Neural crest cell (in vitro differentiated cells): ENCODE measurements around the gene FNDC8. TPM values are rescaled to one million over a fixed set of nuclear protein-coding genes. Genes with fewer than 3 reads are reported as not detected.

ENCODE experiments used
- DNase-seq: peaks from one replicate; pipeline ENCODE4 v3.0.0; 2021; ENCODE audit warnings: low read depth, mixed read lengths, low spot score
- H3K27ac Mint-ChIP-seq: one replicate; pipeline ENCODE4 v1.8.0; 2021; ENCODE audit warnings: mild to moderate bottlenecking, mixed read lengths; ENCODE audit not compliant: unreplicated experiment
- H3K27me3 Mint-ChIP-seq: 2 replicates; pipeline ENCODE4 v1.8.0; 2021; ENCODE audit warnings: low read depth, mild to moderate bottlenecking, mixed read lengths
- H3K36me3 Mint-ChIP-seq: 2 replicates; pipeline ENCODE4 v1.8.0; 2021; ENCODE audit warnings: low read depth, mild to moderate bottlenecking, mixed read lengths
- H3K4me1 Mint-ChIP-seq: 2 replicates; pipeline ENCODE4 v1.8.0; 2021; ENCODE audit warnings: mixed read lengths
- H3K4me3 Mint-ChIP-seq: one replicate; pipeline ENCODE4 v1.8.0; 2021; ENCODE audit warnings: mild to moderate bottlenecking, mixed read lengths
- H3K9me3 Mint-ChIP-seq: 2 replicates; pipeline ENCODE4 v1.8.0; 2021; ENCODE audit warnings: mixed read lengths
- total RNA-seq: library from RNA; stranded (reverse); gene quantifications from 2 replicates; pipeline ENCODE4 v1.2.1, GENCODE V29; 2021
- TF ChIP-seq, protein P1 (sequence below): fragments of 200-600 bp; sonication (generic); conservative IDR thresholded peaks from 2 replicates; pipeline ENCODE4 v1.5.0; 2021; ENCODE audit warnings: antibody characterized with exemption, mild to moderate bottlenecking

The FNDC8 gene
- total RNA-seq, 1 donor from 2014 or later: not detected

DNA sequence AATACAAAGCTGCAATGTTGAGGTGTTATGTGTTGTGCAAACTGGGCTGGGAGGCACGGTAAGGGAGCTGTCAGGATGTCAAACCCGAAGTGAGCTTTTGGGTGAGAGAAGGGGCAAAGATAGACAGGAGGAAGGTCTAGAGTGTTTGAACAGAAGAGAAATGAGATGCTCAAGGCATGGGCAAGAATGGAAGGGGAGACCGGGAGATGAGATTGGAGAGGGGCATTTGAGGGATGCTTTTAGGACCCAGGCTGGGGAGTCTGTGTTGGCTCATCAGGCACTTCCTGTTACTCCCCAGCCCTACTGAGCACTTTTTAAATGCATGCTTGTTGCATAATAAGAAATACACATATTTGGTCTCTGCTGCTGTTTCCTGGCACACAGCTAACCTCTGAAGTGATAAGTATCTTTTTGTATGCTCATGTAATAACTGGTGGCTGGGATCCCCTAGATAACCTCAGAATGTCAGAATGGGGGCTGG is 39.9 kb downstream of the FNDC8 start:
- H3K27ac Mint-ChIP-seq: no peak overlapping the region
- no peaks in the 10 kb centered on the region for H3K4me1 Mint-ChIP-seq
- no peak for DNase-seq
- peaks cover 40% of the 10 kb centered on the region for H3K27me3 Mint-ChIP-seq
- no peaks in the 10 kb centered on the region for H3K36me3 Mint-ChIP-seq
- no peak overlapping the region for H3K4me3 Mint-ChIP-seq
- TF ChIP-seq, protein P1, sequence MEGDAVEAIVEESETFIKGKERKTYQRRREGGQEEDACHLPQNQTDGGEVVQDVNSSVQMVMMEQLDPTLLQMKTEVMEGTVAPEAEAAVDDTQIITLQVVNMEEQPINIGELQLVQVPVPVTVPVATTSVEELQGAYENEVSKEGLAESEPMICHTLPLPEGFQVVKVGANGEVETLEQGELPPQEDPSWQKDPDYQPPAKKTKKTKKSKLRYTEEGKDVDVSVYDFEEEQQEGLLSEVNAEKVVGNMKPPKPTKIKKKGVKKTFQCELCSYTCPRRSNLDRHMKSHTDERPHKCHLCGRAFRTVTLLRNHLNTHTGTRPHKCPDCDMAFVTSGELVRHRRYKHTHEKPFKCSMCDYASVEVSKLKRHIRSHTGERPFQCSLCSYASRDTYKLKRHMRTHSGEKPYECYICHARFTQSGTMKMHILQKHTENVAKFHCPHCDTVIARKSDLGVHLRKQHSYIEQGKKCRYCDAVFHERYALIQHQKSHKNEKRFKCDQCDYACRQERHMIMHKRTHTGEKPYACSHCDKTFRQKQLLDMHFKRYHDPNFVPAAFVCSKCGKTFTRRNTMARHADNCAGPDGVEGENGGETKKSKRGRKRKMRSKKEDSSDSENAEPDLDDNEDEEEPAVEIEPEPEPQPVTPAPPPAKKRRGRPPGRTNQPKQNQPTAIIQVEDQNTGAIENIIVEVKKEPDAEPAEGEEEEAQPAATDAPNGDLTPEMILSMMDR: no peak
- no peaks in the 10 kb centered on the region for H3K9me3 Mint-ChIP-seq

DNA sequence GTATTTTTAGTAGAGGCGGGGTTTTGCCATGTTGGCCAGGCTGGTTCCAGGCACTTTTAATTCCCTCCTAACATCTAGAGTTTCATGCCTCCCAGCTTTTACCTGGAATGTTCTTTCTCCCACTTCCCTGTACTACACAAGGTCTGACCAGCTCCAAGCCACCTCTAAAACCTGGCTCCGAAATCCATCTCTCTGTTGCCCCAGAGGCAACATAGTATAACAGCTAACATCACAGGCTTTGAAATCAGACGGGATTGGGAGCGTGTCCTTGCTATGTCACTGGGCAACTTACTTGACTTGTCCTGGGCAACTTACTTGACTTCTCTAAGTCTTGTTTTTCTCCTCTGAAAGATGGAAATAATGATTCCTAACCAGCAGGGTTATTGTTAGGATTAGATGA is 41.3 kb downstream of the FNDC8 start:
- H3K4me1 Mint-ChIP-seq: no peaks in the 10 kb centered on the region
- TF ChIP-seq, protein P1: no peak
- no peaks in the 10 kb centered on the region for H3K9me3 Mint-ChIP-seq
- no peak overlapping the region for H3K27ac Mint-ChIP-seq
- DNase-seq: no peak
- peaks cover 41% of the 10 kb centered on the region for H3K27me3 Mint-ChIP-seq
- no peaks in the 10 kb centered on the region for H3K36me3 Mint-ChIP-seq
- H3K4me3 Mint-ChIP-seq: no peak overlapping the region

DNA sequence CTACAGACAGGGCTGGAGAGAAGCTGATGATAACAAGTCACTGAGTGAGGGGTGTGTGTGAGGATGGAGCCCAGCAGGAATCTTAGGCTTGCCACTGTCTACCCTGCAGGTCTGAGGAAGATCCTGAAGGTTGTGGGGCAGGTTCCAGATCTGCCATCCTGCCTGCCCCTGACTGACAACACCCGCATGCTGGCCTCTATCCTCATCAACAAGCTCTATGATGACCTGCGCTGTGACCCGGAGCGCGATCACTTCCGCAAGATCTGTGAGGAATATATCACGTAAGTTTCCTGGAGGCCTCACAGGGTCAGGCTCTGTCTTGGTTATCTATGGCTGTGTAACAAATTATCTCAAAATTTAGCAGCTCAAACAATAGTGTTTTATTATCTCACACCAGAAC is 42.5 kb downstream of the FNDC8 start:
- no peaks in the 10 kb centered on the region for H3K9me3 Mint-ChIP-seq
- H3K27me3 Mint-ChIP-seq: peaks cover 39% of the 10 kb centered on the region
- no peak for DNase-seq
- H3K36me3 Mint-ChIP-seq: no peaks in the 10 kb centered on the region
- no peaks in the 10 kb centered on the region for H3K4me1 Mint-ChIP-seq
- H3K27ac Mint-ChIP-seq: no peak overlapping the region
- no peak overlapping the region for H3K4me3 Mint-ChIP-seq
- TF ChIP-seq, protein P1: no peak

DNA sequence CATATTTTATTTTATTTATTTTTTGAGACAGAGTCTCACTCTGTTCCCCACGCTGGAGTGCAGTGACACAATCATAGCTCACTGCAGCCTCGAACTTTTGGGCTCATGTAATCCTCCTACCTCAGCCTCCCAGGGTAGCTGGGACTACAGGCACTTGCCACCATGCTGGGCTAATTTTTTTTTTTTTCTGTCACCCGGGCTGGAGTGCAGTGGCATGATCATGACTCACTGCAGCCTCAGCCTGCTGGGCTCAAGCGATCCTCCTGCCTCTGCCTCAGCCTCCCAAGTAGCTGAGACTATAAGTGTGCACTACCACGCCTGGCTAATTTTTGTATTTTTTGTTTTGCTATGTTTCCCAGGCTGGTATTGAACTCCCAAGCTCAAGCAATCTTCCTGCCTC is 43.3 kb downstream of the FNDC8 start:
- Mint-ChIP-seq H3K9me3 (no peaks in the 10 kb centered on the region), H3K27me3 (peaks cover 34% of the 10 kb centered on the region), H3K27ac (no peak overlapping the region), H3K4me1 (no peaks in the 10 kb centered on the region), H3K4me3 (no peak overlapping the region), H3K36me3 (no peaks in the 10 kb centered on the region)
- no peak for DNase-seq
- TF ChIP-seq, protein P1: no peak

DNA sequence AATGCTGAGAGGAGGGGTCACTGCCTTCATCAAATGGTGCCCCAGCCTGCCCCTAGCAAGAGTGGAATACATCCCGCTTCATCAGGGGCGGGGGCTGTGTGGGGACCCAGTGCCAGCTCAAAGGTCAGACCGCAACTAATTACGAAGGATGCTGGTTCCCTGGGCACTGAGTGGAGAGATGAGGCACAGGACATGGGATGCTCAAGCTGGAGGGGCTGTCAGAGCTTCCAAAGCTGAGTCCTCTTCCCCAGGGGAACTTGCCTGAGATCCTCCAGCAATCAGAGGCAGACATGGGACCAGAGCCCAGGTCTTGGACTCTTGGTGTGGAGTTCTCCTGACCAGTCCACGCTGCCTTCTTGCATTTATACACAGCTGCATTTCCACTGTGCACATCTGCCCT is 45.1 kb downstream of the FNDC8 start:
- H3K27me3 Mint-ChIP-seq: peaks cover 19% of the 10 kb centered on the region
- no peak for DNase-seq

More for the DNA sequence above, 45.1 kb downstream of the FNDC8 start:
- H3K27ac Mint-ChIP-seq: no peak overlapping the region
- no peaks in the 10 kb centered on the region for H3K4me1 Mint-ChIP-seq
- no peak overlapping the region for H3K4me3 Mint-ChIP-seq
- no peaks in the 10 kb centered on the region for H3K36me3 Mint-ChIP-seq
- TF ChIP-seq, protein P1: no peak
- no peaks in the 10 kb centered on the region for H3K9me3 Mint-ChIP-seq
